ENCODE measurements around the gene LAPTM5.
A peak's percentile ranks its signal among the peaks of the same experiment; 100 is the strongest.
"Not testable (repeated sequence)": the region's sequence is repeated elsewhere in the genome, so short reads cannot be mapped to it uniquely, and the experiment has no call there.

The LAPTM5 gene
- 1,406 to 3,017 (median 1,997) reads per million in 18 experiments for total RNA-seq

GRCh38 chr1:30757352-30758120, at the start of gene LAPTM5:
TSS of gene LAPTM5 (minus strand) at chr1:30757774. CDS start at chr1:30757745, 29 bp downstream.
- peak; percentile 81 for DNase-seq

- DNase-seq: no peak
Observed at GRCh38 chr1:30806381-30807317, 49.1 kb upstream of the LAPTM5 start.

GRCh38 chr1:30805304-30806003, 47.9 kb upstream of the LAPTM5 start:
- DNase-seq: no peak

- DNase-seq: no peak
Observed at GRCh38 chr1:30804822-30805221, 47.2 kb upstream of the LAPTM5 start.

GRCh38 chr1:30804352-30804751, 46.8 kb upstream of the LAPTM5 start:
- no peak for DNase-seq

- DNase-seq: no peak
Observed at GRCh38 chr1:30803562-30803961, 46.0 kb upstream of the LAPTM5 start.

- peak; percentile 77 to 81 for DNase-seq
Observed at GRCh38 chr1:30801771-30802198, 44.2 kb upstream of the LAPTM5 start.

- DNase-seq: no peak
Observed at GRCh38 chr1:30799233-30799511, 41.6 kb upstream of the LAPTM5 start.

GRCh38 chr1:30798389-30799232, 41.0 kb upstream of the LAPTM5 start:
- peak; percentile 81 to 82 for DNase-seq

- DNase-seq: no peak
Observed at GRCh38 chr1:30795026-30795425, 37.5 kb upstream of the LAPTM5 start.

- no peak for DNase-seq
Observed at GRCh38 chr1:30794260-30794659, 36.7 kb upstream of the LAPTM5 start.

GRCh38 chr1:30793209-30793608, 35.6 kb upstream of the LAPTM5 start:
- no peak for DNase-seq

- DNase-seq: peak in 1 of 2 donors; percentile 16
Observed at GRCh38 chr1:30791868-30792267, 34.3 kb upstream of the LAPTM5 start.

GRCh38 chr1:30790850-30791778, 33.5 kb upstream of the LAPTM5 start:
- DNase-seq: no peak

GRCh38 chr1:30790256-30790525, 32.6 kb upstream of the LAPTM5 start:
- DNase-seq: not testable (repeated sequence)

- no peak for DNase-seq
Observed at GRCh38 chr1:30789388-30790255, 32.0 kb upstream of the LAPTM5 start.

- no peak for DNase-seq
Observed at GRCh38 chr1:30788580-30789387, 31.2 kb upstream of the LAPTM5 start.

- no peak for DNase-seq
Observed at GRCh38 chr1:30787856-30788495, 30.4 kb upstream of the LAPTM5 start.

- no peak for DNase-seq
Observed at GRCh38 chr1:30787266-30787665, 29.7 kb upstream of the LAPTM5 start.
